Breast epithelium (tissue), 3 donors: ENCODE results near the gene NR2F2.

ENCODE experiments used
- CTCF ChIP-seq, 3 donors: fragments of 450-650 bp; IDR thresholded peaks; one replicate each; pipeline ENCODE4 v1.5.1; 2016 to 2017; ENCODE audit warnings: antibody characterized with exemption in 3 of 3, mild to moderate bottlenecking in 3 of 3, moderate library complexity in 3 of 3
- POLR2A ChIP-seq: fragments of 450-650 bp; IDR thresholded peaks from one replicate; pipeline ENCODE4 v1.6.1; 2016; ENCODE audit warnings: antibody characterized with exemption, mild to moderate bottlenecking, moderate library complexity

GRCh38 chr15:96323319-96324145 lies 7.0 kb upstream of the NR2F2 start:
- TF ChIP-seq CTCF (IDR thresholded peaks at IDR 0.05) = no peak
- no peak for TF ChIP-seq POLR2A
